ENCODE data around the gene AOPEP. TPM values are rescaled to one million over a fixed set of nuclear protein-coding genes. Genes with fewer than 3 reads are reported as not detected.

The AOPEP gene
- polyA plus RNA-seq, 1 of the 3 experiments (the other 2 are of a cell fraction) = 54.6 TPM

DNA sequence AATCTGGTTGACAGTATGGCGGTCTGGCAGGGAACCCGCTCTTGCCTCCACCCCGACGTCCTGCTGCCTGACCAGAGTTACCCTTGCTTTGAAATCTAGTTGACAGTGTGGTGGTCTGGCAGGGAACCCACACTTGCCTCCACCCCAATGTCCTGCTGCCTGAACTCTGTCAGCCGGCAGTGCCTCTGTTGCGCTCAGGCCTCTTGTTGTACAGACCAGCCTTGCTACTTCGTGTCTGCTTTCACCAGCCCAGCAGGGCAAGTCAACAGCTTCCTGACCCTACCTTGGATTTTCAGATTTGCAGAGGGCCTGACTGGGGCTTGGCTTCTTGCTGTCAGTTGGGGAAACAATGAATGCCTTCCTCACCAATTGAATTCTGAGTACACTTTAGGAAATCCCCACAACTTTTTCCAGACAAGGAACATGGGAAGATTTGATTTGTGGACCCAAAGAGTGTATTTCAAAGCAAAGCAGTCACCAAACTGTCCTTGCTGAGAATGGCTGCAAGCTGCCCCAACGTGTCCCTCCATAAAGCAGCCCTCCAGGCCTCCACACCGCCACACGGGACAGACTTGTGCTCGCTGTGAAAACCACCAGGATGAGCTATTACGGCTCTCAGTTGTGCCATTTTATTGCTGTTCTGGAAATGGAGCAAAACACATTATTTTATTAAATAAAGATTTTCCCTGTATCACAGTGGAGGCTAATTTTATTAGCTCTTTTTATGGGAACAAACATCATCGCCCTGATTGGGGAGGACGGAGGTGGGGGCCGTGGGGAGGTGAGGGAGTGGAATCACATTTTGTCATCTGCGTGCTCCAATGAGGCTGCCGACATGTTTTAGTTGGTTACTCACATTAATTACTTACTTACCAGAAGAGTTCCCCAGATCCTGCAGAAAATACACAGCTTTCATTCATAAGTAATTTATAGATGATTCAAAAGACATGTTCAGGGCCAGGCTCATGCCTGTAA is 189.3 kb downstream of the AOPEP start:
- no peaks in the 10 kb centered on the region for H3K27me3 ChIP-seq (ENCODE audit: insufficient read depth)
- peak overlapping the region; percentile 80 to 96; a peak in 3 of 4 replicates for H3K27ac ChIP-seq (ENCODE audit: low read depth in 2 of 2, low read length in 1 of 2)
- H2AFZ ChIP-seq (ENCODE audit: low read depth) = no peak overlapping the region
- H3K4me2 ChIP-seq = no peak overlapping the region
- H3K4me3 ChIP-seq (ENCODE audit: low read depth in 2 of 2, low read length in 1 of 2) = no peak overlapping the region
- no peak for TF ChIP-seq JUND (IDR thresholded peaks at IDR 0.05)
- no peak for TF ChIP-seq USF1 (IDR thresholded peaks at IDR 0.05; ENCODE audit: borderline replicate concordance, low read depth)
- peak; percentile 46 for TF ChIP-seq GATA2 (CRISPR knock-in tag; IDR thresholded peaks at IDR 0.05)
- peak in 1 of 2 experiments; percentile 75; a peak in 1 of 4 replicates for TF ChIP-seq EP300 (IDR thresholded peaks at IDR 0.05; ENCODE audit: borderline replicate concordance in 1 of 2, low read depth in 1 of 2, low read length in 1 of 2)
- peak; percentile 50; the same call in 1 of the 2 replicates for TF ChIP-seq RCOR1 (IDR thresholded peaks at IDR 0.05; ENCODE audit: low read length)
- TF ChIP-seq SMC3 (IDR thresholded peaks at IDR 0.05; ENCODE audit: low read depth, low read length) = no peak
- TF ChIP-seq POLR2AphosphoS5 (IDR thresholded peaks at IDR 0.05; ENCODE audit: low read depth, low read length) = no peak
- TF ChIP-seq RAD21 (IDR thresholded peaks at IDR 0.05; ENCODE audit: low read length) = peak; percentile 12; the same call in 1 of the 2 replicates
- no peak for TF ChIP-seq FOXJ3 (CRISPR knock-in tag; IDR thresholded peaks at IDR 0.05)
- H3K9ac ChIP-seq = no peak overlapping the region
- H3K79me2 ChIP-seq (ENCODE audit: insufficient read depth) = peaks cover 13% of the 10 kb centered on the region; the same call in 1 of the 2 replicates
- CTCF ChIA-PET = interaction anchor here (1.1 to 2.0 kb wide), 5 partner anchors 92 to 235 kb away, joined by 3 to 8 read pairs (median 6); no protein-coding TSS in a partner anchor
- no peaks in the 10 kb centered on the region for H3K9me3 ChIP-seq
- POLR2A ChIA-PET = interaction anchor here (0.5 kb wide), 1 partner anchor 655 kb away, joined by 6 read pairs; no protein-coding TSS in a partner anchor
- no peaks in the 10 kb centered on the region for H4K20me1 ChIP-seq (ENCODE audit: insufficient read depth)
- peaks cover 47% of the 10 kb centered on the region for H3F3A ChIP-seq (replicated peaks; ENCODE audit: insufficient read depth)
- peaks cover 39 to 70% of the 10 kb centered on the region in 2 experiments for H3K4me1 ChIP-seq (ENCODE audit: control insufficient read depth in 1 of 2, insufficient read depth in 2 of 2, low read depth in 1 of 2, low read length in 1 of 2)
- WGBS (ENCODE audit: low lambda C conversion rate) = 72% methylated on average over 17 of the region's 17 CpGs
- H3K36me3 ChIP-seq (replicated peaks in 1 of 2; ENCODE audit: control insufficient read depth in 1 of 2, insufficient read depth in 2 of 2, low read length in 1 of 2) = no peaks in the 10 kb centered on the region
- H3K9me2 ChIP-seq = no peaks in the 10 kb centered on the region
- DNase-seq = no peak

DNA sequence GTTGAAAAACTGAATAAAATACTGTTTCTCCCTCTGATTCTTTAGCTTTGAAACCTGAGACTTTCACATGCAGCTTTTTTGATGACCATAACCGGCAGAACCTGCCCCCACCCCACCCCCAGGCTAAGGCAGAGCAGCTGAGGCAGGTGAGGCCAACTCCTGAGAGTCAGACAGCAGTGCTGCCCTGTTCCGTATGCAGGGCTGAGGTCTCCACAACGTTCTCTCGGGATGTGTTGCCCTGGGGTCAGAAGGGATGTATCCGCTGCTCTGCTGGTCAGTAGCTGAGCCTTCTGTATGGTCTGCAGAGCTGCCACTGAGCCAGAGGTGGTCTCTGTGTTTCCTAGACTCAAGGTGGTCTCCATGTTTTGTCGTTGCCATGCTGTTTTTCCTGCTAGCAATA is 190.5 kb downstream of the AOPEP start:
- Histone ChIP-seq H3K4me3 (ENCODE audit: low read depth in 2 of 2, low read length in 1 of 2) (no peak overlapping the region), H3F3A (replicated peaks; ENCODE audit: insufficient read depth) (peaks cover 55% of the 10 kb centered on the region), H3K9me3 (no peaks in the 10 kb centered on the region), H4K20me1 (ENCODE audit: insufficient read depth) (no peaks in the 10 kb centered on the region), H3K4me1 (ENCODE audit: control insufficient read depth in 1 of 2, insufficient read depth in 2 of 2, low read depth in 1 of 2, low read length in 1 of 2) (peaks cover 49 to 71% of the 10 kb centered on the region in 2 experiments), H3K79me2 (ENCODE audit: insufficient read depth) (peaks cover 17% of the 10 kb centered on the region; the same call in 1 of the 2 replicates), H3K9ac (no peak overlapping the region), H3K4me2 (no peak overlapping the region), H3K27ac (ENCODE audit: low read depth in 2 of 2, low read length in 1 of 2) (peak overlapping the region in 1 of 2 experiments; percentile 70; a peak in 1 of 4 replicates), H3K36me3 (replicated peaks in 1 of 2; ENCODE audit: control insufficient read depth in 1 of 2, insufficient read depth in 2 of 2, low read length in 1 of 2) (no peaks in the 10 kb centered on the region), H3K27me3 (ENCODE audit: insufficient read depth) (no peaks in the 10 kb centered on the region), H2AFZ (ENCODE audit: low read depth) (no peak overlapping the region), H3K9me2 (no peaks in the 10 kb centered on the region)
- no peak for DNase-seq
- WGBS (ENCODE audit: low lambda C conversion rate) = 86% methylated on average over 6 of the region's 6 CpGs
- CTCF ChIA-PET = interaction anchor here (0.8 to 1.5 kb wide), 5 partner anchors 38 to 236 kb away, joined by 3 to 7 read pairs (median 4); no protein-coding TSS in a partner anchor
- TF ChIP-seq YY1 (IDR thresholded peaks at IDR 0.05; ENCODE audit: low read depth) (no peak), JUND (IDR thresholded peaks at IDR 0.05) (no peak), EP300 (IDR thresholded peaks at IDR 0.05; ENCODE audit: borderline replicate concordance in 1 of 2, low read depth in 1 of 2, low read length in 1 of 2) (no peak), ELF1 (IDR thresholded peaks at IDR 0.05) (no peak)
- TF ChIP-seq, protein P1, sequence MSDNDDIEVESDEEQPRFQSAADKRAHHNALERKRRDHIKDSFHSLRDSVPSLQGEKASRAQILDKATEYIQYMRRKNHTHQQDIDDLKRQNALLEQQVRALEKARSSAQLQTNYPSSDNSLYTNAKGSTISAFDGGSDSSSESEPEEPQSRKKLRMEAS (IDR thresholded peaks at IDR 0.05; ENCODE audit: low read depth) = no peak
- POLR2A ChIA-PET = no interaction called here
